Eye (tissue), 1 donor: ENCODE results near the gene PHRF1.

Experiments
- DNase-seq: peaks from one replicate; pipeline ENCODE4 v3.0.0-alpha.2; 2015

Gene PHRF1

DNA sequence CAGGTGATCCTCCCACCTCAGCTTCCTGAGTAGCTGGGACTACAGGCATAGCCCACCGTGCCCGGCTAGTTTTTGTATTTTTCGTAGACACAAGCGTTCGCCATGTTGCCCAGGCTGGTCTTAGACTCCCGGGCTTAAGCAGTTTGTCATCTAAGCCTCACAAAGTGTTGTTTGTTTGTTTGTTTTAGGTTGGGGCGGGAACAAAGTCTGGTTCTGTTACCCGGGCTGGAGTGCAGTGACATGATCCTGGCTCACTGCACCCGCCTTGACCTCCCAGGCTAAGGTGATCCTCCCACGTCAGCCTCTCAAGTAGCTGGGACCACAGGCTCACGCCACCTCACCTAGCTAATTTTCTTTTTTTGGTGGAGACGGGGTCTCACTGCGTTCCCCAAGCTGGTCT is 26.9 kb downstream of the PHRF1 start:
- no peak for DNase-seq

DNA sequence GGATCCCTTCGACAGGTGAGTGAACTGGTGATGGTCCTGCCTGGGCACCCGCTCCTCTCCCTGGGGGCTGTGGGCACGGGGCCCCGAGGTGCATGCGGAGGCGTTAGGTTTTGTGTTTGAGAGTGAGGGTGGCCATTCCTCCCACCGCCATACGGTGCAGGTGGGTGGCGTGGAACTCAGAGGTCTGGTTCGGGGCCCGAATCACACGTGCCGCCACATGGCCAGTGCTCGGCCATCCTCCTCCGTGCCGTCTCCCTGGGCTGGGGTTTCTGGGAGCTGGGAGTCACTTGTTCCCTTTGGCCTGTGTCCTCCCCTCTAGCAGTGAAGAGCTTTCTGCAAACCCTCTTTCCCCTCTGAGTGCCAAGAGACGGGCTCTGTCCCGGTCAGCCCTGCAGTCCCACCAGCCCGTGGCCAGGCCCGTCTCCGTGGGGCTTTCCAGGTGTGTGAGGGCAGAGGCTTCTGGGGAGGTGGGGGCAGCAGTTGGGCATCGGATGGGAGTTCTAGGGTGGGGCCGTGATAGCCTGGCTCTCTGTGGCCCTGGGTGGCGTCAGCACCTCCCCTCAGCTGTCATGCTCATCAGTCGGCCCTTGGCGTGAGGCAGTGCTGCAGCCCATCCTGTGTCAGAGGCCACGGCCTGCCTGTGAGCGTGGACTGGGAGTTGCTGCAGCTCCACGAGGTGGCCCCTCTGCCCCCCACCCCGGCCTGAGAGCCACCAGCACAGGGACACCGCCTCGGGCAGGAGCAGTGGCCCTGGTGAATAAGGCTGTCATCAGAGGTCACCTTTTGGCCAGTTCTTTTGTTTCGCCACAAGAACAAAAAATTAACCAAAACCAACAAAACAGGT is 29.2 kb downstream of the PHRF1 start:
- DNase-seq: no peak

DNA sequence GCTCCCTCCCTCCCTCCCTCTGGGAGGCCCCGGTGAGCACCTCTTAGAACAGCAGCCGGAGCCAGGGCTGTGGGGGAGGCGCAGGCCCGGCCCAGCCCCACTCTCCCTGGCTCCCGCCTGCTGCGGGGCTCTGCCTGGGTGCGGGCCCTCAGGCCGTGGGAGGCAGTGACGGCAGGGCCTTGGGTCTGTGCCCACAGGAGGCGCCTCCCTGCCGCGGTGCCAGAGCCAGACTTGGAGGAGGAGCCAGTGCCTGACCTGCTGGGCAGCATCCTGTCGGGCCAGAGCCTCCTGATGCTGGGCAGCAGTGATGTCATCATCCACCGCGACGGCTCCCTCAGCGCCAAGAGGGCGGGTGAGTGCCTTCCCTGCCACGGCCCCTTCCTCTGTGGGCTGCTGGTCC is 30.0 kb downstream of the PHRF1 start:
- no peak for DNase-seq

DNA sequence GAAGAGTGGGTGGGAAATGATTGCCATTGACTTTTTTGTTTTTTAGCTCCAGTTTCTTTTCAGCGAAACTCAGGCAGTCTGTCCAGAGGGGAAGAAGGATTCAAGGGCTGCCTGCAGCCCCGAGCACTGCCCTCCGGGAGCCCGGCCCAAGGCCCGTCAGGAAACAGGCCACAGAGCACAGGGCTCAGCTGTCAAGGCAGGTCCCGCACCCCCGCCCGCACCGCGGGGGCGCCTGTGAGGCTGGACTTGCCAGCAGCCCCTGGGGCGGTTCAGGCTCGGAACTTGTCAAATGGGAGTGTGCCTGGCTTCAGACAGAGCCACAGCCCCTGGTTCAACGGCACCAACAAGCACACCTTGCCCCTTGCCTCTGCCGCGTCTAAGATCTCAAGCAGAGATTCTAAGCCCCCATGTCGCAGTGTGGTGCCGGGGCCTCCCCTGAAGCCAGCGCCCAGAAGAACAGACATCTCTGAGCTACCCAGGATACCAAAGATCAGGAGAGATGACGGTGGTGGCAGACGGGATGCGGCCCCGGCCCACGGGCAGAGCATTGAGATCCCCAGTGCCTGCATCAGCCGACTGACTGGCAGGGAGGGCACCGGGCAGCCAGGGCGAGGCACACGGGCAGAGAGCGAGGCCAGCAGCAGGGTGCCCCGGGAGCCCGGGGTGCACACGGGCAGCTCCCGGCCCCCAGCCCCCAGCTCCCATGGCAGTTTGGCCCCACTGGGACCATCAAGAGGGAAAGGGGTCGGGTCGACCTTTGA is 30.9 kb downstream of the PHRF1 start:
- no peak for DNase-seq

DNA sequence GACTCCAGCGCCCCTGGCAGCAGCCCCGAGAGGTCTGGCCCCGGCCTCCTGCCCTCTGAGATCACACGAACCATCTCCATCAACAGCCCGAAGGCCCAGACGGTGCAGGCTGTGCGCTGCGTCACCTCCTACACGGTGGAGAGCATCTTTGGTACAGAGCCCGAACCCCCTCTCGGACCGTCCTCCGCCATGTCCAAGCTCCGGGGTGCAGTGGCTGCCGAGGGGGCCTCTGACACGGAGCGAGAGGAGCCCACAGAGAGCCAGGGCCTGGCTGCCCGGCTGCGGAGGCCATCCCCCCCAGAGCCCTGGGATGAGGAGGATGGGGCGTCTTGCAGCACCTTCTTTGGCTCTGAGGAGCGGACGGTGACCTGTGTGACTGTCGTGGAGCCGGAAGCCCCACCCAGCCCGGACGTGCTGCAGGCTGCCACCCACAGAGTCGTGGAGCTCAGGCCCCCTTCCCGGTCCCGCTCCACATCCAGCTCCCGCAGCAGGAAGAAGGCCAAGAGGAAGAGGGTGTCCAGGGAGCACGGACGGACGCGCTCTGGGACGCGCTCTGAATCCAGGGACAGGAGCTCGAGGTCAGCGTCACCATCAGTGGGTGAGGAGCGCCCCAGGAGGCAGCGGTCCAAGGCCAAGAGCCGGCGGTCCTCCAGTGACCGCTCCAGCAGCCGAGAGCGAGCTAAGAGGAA is 31.8 kb downstream of the PHRF1 start:
- no peak for DNase-seq

DNA sequence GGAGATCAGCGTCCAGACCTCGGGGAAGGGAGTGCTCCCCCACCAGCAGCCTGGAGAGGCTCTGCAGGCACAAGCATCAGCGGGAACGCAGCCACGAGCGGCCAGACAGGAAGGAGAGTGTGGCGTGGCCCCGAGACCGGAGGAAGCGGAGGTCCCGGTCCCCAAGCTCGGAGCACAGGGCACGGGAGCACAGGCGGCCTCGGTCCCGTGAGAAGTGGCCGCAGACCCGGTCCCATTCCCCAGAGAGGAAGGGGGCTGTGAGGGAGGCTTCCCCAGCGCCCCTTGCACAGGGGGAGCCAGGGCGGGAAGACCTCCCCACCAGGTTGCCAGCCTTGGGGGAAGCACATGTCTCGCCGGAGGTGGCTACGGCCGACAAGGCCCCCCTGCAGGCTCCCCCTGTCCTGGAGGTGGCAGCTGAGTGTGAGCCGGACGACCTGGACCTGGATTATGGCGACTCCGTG is 32.6 kb downstream of the PHRF1 start:
- no peak for DNase-seq

DNA sequence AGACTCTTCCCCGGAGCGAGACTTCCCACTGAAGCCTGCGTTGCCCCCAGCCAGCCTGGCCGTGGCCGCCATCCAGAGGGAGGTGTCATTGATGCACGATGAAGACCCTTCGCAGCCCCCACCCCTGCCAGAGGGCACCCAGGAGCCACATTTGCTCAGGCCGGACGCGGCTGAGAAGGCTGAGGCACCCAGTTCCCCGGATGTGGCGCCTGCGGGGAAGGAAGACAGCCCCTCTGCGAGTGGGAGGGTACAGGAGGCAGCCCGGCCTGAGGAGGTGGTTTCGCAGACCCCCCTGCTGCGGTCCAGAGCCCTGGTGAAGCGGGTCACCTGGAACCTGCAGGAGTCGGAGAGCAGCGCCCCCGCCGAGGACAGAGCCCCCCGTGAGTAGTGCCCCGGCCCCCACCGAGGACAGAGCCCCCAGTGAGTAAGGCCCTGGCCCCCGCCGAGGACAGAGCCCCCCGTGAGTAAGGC is 33.1 kb downstream of the PHRF1 start:
- DNase-seq: no peak

DNA sequence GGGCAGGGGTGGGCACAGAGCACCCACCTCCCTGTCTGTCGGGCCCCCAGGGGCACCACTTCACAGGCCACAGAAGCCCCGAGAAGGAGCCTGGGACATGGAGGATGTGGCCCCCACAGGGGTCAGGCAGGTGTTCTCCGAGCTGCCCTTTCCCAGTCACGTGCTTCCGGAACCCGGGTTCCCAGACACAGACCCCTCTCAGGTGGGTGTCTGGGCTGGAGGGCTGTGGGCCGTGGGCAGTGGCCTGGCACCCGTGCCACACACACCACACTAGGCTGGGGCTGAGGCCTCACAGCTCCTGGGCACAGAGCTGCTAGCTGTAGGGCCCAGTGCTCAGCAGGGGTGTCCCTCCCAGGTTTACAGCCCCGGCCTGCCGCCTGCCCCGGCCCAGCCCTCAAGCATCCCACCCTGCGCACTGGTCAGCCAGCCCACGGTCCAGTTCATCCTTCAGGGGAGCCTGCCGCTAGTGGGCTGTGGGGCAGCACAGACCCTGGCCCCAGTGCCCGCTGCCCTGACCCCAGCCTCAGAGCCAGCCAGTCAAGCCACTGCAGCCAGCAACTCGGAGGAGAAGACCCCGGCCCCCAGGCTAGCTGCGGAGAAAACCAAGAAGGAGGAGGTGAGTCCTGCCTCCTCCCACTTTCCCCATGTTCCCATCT is 34.0 kb downstream of the PHRF1 start:
- DNase-seq: no peak

DNA sequence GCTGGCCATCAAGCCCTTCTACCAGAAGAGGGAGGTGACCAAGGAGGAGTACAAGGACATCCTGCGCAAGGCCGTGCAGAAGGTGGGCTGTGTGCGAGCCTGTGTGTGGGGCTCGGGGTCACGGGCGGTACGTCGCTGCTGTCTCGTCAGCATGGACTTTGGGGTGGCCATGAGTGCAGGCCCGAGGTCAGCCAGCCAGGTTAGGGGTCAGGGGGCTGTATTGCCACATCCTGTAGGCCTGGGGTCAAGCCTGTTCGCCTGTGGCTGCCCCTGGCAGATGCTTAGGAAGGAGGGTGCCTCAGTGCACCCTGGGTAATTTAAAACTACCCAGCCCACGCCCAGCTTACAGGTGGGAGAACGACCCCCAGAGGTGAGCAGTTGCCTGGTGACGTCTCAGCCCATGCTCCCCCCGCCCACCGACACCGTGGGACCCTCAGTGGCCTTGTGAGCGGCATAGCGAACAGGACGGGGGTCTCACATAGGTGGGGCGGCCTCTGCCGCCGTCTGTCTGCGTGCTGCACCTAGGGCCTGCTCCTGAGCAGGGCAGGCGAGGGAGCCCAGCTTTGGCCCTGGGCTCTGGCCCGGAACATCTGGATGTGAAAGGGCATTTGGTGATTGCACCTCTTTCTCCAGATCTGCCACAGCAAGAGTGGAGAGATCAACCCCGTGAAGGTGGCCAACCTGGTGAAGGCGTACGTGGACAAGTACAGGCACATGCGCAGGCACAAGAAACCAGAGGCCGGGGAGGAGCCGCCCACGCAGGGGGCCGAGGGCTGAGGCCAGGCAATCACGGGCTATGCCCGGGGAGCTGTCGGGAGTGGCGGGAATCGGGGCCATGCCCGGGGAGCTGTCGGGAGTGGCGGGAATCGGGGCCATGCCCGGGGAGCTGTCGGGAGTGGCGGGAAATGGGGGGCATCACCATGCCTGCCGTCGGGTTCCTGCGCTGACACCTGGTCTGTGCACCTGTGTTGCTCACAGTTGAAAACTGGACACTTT is 35.0 kb downstream of the PHRF1 start:
- no peak for DNase-seq

DNA sequence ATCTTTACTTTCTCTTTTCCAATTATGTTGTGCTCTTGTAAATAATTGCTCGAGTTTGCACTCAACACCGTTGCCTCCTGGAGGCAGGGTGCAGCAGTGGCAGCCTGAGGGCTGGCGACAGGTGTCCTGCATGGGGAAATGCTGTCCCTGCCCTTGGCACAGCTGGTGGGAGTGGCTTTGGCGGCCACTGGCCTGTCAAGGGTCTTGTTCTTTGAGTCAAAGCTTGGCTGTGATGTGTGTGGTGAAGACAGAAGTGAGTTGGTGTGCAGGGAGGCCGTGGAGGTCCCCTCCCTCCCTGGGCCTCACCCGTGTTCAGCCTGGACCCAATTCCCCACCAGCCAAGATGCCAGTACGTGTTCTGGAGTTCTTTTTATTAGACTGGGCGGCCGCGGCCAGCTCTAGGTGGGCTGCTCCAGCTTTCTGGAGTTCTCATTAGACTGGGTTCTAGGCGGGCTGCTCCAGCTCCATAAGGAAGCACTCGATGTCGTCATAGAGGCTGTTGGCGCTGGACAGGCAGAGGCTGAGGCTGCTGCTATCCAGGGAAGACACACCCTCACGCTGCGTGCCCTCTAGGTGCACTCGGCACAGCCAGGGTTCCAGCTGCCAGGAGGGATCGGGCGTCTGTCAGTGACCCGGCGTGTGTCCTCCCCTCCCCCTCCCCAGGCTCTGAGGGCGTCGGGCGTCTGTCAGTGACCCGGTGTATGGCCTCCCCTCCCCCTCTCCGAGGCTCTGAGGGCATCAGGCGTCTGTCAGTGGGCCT is 36.1 kb downstream of the PHRF1 start:
- DNase-seq: peak; percentile 33

DNA sequence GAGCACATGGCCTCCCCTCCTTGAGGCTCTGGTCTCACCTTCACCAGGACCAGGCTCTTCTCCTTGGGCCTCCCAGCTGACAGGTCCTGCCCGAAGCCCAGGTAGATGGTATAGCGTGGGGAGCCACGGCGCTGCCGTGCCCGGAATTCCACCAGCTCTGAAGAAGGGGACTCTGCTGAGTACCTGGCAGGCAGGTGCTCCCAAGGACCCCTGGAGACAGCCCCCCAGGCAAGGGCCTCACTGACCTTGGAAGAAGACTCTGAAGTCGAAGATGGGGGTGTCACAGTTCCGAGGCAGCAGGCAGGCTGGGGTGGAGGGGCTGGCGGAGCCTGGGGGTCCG is 36.7 kb downstream of the PHRF1 start:
- DNase-seq: peak; percentile 5

DNA sequence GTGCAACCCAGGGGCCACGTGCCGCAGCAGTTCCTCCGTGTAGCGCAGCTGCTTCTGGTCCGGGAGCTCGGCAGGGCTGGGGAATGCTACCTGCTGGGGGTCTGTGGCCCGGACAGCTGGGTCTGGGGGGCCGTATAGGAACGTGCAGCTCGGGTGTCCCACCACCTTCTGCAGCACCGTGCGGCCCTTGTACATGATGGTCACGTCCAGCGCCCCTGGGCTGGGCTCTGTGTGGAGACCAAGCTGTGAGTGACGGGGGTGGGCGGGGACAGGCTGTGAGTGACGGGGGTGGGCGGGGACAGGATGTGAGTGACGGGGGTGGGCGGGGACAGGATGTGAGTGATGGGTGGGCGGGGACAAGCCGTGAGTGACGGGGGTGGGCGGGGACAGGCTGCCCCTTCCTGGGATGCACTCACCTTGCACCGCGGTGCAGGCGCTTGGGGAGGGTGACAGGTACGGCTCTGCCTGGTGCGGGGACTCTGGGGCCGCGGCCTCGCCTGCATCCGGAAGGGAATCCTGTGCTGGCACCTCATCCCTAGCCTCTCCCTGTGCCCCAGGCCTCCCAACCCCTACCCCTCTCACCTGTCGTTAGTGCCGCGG is 37.2 kb downstream of the PHRF1 start:
- DNase-seq: peak; percentile 69

DNA sequence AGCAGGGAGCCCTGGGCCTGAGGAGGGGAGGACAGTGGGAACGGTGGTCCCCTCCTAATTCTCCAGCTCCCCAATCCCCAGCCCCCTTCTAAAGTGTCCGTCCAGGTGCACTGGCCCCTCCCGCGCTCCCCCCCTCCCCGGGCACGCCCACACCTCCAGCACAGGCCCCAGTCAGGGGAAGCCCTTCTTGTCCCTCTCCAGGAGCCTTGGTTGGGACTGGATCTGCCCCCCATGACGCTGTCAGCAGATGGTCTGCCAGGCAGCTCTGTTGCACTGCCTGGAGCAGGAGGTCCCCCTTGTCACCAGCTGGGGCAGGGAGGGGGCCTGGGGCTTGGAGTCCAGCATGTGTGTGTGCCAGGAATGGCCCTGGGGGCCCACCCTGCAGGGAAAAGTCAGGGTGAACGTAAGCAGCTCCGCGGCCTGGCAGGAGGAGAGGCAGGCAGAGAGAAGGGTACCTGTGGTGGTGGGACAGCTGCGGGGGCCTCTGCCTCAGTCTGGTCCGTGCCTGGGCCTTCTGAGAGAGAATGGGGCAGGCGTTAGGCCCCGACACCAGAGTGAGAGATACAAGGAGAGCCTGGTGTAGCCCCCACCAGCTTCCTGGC is 37.9 kb downstream of the PHRF1 start:
- peak; percentile 17 for DNase-seq

DNA sequence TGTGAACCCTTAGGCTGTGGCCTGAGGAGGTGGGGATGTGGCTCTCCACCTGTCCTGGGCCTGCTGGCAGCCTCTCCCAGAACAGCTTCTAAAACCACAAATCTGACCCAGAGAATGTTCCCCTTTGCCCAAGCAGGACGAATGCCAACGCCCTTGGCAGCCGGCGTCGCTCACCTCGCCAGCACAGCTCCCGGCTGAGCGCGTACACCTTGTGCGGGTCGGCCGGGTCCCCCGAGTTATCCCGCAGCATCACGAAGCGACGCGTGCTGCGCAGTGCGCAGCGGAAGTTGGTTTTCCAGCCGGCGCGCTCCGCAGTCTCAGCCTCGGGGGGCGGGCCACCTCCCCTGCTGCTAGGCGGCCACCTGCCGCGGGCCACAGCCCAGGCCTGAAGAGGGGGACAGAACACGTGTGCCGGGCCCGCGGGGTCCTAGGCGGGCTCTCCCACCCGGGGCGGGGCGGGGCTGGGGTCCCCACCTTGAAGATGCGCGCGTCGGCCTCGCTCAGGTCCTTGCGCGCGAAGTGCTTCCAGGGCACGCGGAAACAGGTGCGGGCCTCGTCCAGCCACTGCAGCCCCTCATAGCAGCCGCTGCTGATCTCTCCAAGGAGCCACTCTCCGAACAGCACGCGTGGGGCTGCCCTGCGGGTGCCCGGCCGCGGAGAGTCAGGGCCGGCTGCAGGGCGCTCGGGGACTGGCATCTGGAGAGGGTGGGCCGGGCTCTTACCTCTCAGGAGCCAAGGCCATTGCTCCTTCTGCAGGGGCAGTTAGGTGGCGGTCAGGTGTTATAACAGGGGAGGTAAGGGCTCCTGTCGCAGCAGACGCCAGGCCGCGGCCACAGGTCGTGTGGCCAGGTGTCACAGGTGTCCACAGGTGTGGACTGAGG is 38.6 kb downstream of the PHRF1 start:
- peak; percentile 35 for DNase-seq

DNA sequence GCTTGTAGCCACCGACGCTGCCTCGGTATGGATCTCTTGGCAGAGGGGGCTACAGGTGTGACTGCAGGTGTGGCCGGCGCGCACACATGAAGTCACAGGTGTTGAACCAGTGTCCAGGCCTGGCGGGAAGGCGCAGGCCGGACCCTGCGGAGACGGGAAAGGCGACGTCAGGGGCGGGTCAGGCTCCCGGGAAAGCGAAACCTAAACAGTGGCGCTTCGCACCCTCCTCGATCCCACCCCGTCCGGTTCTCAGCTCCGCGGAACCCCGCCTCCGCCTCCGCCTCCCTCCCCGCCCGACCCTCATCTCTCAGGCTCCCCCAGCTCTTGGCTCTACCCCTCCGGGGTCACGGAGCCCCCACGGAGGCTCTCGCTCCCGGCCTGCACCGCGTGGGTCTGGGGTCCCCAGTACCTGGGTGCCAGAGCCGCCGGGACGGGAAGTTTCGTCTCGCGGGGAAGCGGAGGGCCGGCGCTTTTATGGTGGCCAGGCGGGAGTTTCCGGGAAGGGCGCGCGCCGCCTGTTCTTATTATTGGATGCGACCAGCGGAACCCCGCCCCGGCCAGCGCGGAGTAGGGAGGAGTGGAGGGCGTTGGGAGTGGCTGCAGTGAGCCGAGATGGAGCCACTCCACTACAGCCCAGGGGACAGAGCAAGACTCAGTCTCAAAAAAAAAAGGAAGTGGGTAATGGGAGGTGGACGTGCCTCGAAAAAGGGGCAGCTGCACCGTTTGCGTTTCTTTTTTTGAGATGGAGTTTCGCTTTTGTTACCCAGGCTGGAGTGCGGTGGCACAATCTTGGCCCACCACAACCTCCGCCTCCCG is 39.4 kb downstream of the PHRF1 start, which contains the start of gene IRF7:
IRF7 (minus strand) TSS at position 447 of the 816 bp plus-strand sequence. CDS start 586 bp downstream, outside the sequence.
- peak; percentile 95 for DNase-seq

DNA sequence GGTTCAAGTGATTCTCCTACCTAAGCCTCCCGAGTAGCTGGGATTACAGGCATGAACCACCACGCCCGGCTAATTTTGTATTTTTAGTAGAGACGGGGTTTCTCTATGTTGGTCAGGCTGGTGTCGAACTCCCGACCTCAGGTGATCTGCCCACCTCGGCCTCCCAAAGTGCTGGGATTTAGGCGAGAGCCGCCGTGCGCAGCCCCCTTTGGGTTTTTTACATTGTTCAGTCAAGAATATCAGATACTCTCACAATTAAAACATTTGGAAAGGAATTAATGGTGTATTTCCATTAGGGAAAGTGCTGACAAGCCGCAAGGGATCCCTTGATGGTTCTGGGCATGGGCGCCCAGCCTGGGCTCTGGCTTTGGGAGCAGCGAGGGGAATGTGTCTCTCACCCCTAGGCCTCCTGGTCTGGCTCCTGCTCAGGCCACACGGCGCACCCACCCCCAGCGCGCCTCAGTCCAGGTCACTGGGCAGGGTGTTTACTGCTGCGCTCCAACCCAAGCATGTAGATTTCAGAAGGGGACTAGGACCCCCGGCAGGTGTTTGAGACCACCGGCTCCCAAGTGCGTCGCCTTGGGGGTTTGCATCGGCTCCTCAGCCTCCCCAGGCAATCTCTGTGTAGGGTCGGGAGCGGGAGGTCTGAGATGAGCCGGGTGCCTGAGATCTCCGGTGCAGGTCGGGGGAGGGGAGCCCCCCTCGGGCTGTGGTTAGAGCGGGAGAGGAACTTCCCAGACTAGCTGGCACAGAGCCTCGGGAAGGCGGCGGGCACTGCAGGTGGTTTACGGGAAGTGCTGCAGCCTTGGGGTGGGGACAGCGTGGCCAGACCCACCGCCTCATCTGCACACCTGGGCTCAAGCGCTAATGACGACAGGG is 40.3 kb downstream of the PHRF1 start:
- no peak for DNase-seq
